Mammary epithelial cell (primary cell): ENCODE results near the gene KATNB1.

Source experiments
- CTCF ChIP-seq, 2 donors: IDR thresholded peaks in 1 of 2; conservative IDR thresholded peaks in 1 of 2; 2 replicates each; pipeline ENCODE4 v1.5.1; 2011 to 2012; ENCODE audit warnings: inconsistent platforms in 2 of 2, low read length in 2 of 2, mild to moderate bottlenecking in 2 of 2, control low read depth in 1 of 2, low read depth in 1 of 2; ENCODE audit not compliant: insufficient read depth in 1 of 2; ENCODE audit errors: extremely low read depth in 1 of 2
- EZH2 ChIP-seq: IDR thresholded peaks from 2 replicates; pipeline ENCODE4 v1.6.1; 2012; ENCODE audit warnings: low read length, inconsistent platforms, borderline replicate concordance

- TF ChIP-seq CTCF (conservative IDR thresholded peaks at IDR 0.05 in 1 of 2, IDR thresholded peaks at IDR 0.05 in 1 of 2; ENCODE audit: extremely low read depth in 1 of 2, insufficient read depth in 1 of 2, low read depth in 1 of 2, low read length in 2 of 2): no peak
- no peak for TF ChIP-seq EZH2
Observed at GRCh38 chr16:57732714-57733113, 2.9 kb upstream of the KATNB1 start.
